Posterior vena cava (tissue), 2 donors: ENCODE measurements around the gene PTCD2. TPM values are rescaled to one million over a fixed set of nuclear protein-coding genes. Genes with fewer than 3 reads are reported as not detected.

Experiments
- DNase-seq: peaks from one replicate; pipeline ENCODE4 v3.0.0-alpha.2; 2020; ENCODE audit warnings: low spot score
- intact Hi-C, 2 donors: fragments of 100-400 bp; cut with DNase I; formaldehyde crosslinking; loops; one replicate each; pipeline versions ENCODE4 v1.14.1 to v1.14.2; 2022 to 2023
- total RNA-seq, 2 donors: library from RNA; stranded (reverse); fragmentation: NEBNext Ultra II Directional; extraction: Animal tissue kit (Norgen Biotek cat#: 25700); gene quantifications; one replicate each; pipeline ENCODE4 v1.2.1, GENCODE V29; 2021
- donor health status: DM: yes; HTN: yes; CAD: no.
- donor health status: DM: yes; HTN: yes; CAD: no.

PTCD2 gene
- total RNA-seq, 2 donors from 2014 or later, result 6.6 to 9.9 TPM

DNA sequence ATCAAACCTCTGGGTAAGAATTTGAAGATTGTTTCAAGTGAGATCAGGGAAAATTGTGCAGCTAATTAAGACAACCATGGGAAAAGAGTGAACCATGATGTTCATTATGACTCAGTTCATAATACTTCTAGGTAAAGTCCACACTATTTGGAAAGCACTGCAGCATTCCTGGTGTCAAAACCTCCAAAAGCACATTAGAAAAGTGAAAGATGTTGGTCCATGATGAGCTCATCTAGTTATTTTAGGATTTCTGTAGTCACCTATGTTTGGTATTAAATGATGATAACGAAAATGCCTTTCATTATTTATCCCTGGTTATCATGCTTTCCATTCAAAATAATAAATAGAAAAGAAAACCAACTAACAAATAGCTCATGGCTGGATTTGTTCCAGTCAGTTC is 49.1 kb downstream of the PTCD2 start:
- intact Hi-C loops, result loop anchor here in 1 of 2 donors (5.0 kb wide), 1 partner anchor 153 kb away; no protein-coding TSS in a partner anchor
- DNase-seq, result no peak

DNA sequence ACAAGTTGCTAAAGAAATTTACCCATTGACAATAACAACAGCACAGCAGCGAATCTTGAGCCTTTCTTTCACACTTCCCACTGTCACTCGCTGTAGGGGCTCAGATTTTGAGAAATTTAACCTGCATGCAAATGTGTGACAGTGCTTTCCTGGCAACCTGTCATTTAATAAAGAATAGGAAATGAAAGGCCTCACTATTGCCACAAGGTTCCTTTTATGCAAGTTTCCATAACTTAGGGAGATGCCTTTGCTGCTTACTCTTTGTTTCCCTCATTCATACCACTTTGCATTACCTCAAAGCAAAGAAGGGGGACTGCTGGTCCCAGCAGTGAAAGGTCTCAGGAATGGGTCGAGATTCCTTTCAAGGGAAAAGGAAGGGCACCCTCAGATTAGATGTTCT is 49.5 kb downstream of the PTCD2 start:
- no peak for DNase-seq
- intact Hi-C loops, result loop anchor here (5.0 to 10.0 kb wide), 2 partner anchors 135 to 153 kb away; partner anchors contain the start of gene ZNF366 (in 1 of the 2)

DNA sequence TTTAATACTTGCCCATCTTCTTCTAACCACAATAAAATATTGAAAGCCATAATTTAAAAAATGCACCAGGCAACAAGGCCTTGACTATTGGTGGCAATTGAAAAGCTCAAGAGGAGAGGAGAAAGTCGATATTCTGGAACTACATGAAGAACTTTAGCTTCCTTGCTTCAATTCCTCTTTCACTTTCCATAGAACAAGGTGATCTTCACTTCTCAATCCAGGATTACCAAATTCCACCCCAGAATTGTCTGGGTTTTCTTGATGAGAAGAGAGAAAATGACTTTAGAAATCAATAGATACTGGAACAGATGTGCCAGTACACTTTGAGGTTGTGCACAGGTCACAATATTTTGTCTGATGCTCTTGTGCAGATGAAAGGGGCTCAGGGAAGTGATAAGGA is 52.2 kb downstream of the PTCD2 start:
- no peak for DNase-seq
- intact Hi-C loops, result loop anchor here in 1 of 2 donors (10.0 kb wide), 1 partner anchor 132 kb away; the partner anchor contains the start of gene ZNF366

DNA sequence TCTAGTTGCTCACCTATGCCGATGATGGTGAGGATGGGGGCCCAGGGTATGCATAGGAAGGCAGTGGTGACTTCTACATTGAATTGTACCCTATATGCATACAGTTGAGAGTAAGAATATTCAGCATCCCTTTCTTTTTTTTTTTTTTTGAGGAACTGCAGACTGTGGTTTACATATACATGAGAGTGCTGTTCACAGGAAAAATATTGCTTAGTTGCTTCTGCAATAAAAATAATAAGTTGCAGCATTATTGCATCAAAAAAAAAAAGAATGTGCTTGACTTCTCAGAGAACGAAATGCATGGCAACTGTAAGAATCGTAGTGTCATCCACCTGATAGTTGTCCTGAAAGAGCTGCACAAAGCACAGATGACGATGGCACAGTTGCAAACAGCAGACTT is 52.8 kb downstream of the PTCD2 start:
- no peak for DNase-seq
- intact Hi-C loops, result loop anchor here in 1 of 2 donors (10.0 kb wide), 1 partner anchor 132 kb away; the partner anchor contains the start of gene ZNF366

DNA sequence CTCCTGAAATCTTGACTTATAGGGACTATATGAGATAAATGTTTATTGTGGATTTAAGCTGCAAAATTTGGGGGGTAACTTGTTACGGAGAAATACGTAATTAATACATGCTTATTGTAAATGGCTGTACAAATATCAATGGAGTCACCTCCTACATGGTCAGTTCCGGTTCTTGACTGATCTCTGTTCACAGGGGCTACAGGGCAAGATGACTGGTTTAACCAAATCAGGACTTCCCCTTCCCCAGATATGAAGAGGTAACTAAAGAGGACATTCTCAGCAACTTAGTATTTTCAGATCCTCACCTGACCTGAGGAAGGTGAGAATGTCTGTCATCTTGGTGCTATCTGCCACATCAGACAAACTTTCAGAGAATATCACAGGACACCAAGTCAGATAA is 54.7 kb downstream of the PTCD2 start:
- DNase-seq, result no peak
- intact Hi-C loops, result loop anchor here in 1 of 2 donors (10.0 kb wide), 1 partner anchor 130 kb away; the partner anchor contains the start of gene ZNF366

DNA sequence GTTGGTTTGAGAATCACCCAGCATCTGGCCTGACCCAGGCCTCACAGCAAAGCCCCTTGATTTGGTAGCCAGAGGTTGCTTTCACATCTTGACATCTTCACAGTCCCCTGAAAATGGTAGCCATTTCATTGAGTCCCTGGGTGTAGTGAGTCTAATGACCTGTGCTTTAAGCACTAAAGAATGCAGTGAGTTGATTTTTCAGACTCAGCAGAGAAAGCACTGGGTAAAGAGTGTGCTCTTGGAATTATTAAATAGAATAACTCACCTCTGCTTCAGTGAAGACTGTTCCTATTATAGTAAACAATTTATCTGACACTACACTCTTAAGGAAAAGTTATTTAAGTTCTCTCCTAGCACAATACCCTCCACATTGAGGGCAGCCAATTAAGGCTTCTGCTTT is 56.2 kb downstream of the PTCD2 start:
- no peak for DNase-seq
- intact Hi-C loops, result loop anchor here in 1 of 2 donors (10.0 kb wide), 1 partner anchor 128 kb away; the partner anchor contains the start of gene ZNF366

DNA sequence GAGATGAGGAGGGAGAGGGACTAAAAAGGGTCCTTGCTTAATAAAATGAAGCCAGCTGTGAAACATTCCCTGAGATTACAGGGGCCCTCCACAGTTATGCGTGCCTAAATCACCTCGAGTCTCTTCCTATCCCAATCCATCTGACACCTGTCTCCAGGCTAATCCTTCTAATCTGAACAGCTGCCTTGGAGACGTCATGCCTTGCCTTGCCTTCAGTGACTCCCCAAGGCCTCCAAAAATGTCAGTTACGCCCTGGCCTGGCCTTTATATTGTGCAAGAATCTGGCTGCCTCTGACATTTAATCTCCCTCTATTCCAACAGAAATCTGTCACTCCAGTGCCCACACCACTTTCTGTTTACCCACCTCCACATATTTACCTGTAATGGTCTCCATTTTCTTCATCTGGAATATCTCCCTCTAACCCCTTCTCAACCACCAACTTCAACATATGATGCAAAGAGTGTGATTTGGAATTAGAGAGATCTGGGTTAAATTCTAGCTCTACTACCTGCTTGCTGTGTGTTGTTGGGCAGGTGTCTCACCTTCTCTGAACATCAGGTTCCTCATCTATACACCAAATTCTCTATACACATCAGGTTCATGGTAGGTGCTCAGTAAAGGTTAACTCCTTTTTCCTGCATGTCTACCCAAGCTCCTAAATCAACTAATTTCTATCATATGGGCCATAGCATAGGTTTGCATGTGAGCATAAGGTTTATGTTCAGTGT is 57.9 kb downstream of the PTCD2 start:
- intact Hi-C loops, result loop anchor here in 1 of 2 donors (10.0 kb wide), 1 partner anchor 127 kb away; the partner anchor contains the start of gene ZNF366
- no peak for DNase-seq

DNA sequence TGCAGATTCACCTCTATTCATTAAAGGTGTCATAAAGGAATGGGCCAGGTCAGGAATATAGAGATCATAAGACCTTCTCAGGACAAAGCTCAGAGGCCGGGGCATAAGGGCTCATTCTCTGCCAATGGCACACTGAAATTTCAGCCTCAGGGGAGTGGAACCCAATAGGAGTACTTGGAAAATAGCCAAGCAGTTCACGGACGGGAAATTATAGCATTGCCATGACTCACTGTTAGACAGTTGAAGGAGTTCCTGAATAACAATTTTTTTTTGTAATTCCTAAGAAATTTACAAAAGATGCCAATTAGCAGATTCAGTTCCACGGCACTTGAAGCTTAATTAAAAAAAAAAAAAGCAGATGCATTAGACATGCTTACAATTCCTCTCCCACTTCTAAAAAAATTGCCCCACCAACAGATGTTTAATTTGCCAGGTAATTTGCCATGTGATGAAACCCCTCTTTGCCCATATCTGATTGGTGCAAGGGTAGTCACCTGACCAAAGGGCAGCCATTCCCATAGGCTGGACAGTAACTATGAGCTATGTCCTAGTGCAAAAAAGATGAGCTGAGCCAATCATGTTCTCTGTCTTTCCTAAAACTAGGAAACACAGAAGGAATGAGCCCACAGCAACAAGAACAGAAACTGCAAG is 58.6 kb downstream of the PTCD2 start:
- intact Hi-C loops, result loop anchor here in 1 of 2 donors (10.0 kb wide), 1 partner anchor 126 kb away; the partner anchor contains the start of gene ZNF366
- no peak for DNase-seq

DNA sequence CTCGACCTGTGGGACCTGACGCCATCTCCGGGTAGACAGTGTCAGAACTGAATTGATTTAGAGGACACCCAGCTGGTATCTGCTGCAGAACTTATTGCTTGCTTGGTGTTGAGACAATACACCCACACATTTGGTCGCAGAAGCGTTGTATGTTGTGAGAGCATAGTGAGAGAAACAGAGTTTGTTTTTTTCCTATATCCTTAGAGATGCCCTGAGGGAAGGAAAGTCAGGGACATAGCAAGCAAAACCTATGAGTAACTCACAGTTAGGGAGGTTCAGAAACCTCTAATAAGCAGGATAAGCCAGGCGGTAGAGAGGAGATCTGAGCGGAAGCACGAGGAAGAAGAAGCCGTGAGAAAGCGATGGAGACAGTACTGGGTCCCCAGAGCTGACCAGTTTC is 59.8 kb downstream of the PTCD2 start:
- DNase-seq, result no peak
- intact Hi-C loops, result loop anchor here in 1 of 2 donors (10.0 kb wide), 1 partner anchor 125 kb away; the partner anchor contains the start of gene ZNF366

DNA sequence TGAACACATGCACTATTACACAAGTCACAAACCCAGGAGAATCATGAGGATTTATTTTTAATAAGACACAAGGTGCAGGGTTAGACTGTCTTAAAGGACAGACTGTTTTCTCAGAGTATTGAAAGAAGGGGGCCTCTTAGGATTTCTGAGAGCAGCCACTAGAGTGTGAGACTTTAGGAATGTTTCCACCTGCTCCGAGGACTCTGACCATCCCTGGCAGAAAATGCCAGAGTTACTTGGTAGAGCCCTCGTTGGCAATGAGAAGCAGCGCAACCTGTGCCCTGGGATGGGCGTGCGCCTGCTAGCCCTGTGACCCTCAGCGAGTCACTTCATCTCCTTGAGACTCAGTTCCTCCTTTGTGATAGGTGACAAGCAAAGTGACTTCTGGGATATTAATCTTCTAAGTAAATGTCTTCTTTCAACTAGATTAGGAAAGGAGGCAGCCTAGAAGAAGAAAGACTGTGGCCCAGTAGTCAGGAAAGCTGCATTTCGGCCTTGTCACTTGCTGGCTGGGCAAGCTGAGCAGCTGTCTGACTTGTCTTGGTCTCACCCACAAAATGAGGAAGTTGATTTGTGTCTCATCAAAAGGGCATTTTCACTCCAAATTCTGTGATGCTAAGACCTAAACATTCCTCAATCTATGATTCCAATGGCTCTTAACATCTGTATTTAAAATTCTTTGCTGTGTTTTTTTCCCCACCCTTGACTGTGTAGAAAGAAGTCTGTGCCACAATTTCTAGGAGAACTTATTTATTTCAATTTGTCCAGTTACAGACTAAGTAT is 60.5 kb downstream of the PTCD2 start:
- intact Hi-C loops, result no loop called here
- no peak for DNase-seq

DNA sequence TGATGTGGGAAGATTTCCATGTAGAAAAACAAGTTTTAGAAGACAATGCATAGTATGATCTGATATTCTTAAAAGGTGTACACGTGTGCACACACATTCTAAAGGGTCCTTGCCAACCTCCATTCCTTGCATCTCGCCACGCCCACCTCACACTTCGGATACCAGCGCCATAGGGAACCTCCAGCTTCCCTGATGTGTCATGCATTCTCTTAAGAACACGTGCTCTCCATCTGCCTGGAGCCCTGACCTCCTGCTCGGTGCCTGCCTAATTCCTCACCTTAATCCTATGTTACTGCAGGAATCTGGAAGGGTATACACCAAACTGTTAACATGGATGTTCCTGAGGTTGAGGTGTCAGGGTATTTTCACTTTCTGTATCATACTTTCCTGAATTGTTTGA is 63.1 kb downstream of the PTCD2 start:
- intact Hi-C loops, result no loop called here
- DNase-seq, result no peak

DNA sequence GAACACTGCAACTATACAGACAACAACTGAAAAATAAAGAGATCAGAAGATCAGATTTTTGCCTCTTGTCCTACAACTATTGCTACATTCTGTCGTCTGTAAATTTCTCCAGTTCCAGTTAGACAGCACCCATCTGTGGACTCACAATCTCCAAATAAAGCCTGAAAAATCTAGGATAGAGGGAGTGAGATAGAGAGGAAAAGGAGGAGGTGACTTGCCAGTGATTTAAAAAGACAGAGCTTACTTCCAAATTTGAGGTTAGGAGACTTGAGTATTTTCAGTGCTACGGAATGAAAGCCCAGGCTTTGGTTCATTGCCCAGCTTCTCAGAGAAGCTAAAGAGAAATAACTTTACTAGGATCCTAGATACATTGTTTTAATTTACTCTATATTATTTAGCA is 63.6 kb downstream of the PTCD2 start:
- intact Hi-C loops, result no loop called here
- no peak for DNase-seq

DNA sequence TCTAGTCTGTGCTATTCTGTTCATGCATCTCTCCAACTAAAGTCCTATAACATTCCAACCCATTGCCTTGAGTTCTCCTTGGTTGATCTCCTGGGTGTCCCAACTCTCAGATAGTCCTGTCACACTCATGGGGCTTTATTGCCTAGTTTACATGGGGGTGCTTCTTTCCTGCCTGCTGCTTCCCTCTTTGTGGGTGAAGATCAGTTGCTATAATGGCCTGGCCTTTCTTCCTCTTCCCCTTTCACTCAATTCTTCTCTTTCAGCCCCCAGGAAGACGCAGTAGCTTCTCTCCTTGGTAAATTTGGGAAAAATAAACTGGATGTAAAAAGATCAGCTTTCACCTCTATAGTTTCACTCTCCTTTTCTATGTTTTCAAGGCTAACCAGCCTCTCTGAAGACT is 66.5 kb downstream of the PTCD2 start:
- intact Hi-C loops, result no loop called here
- DNase-seq, result no peak

DNA sequence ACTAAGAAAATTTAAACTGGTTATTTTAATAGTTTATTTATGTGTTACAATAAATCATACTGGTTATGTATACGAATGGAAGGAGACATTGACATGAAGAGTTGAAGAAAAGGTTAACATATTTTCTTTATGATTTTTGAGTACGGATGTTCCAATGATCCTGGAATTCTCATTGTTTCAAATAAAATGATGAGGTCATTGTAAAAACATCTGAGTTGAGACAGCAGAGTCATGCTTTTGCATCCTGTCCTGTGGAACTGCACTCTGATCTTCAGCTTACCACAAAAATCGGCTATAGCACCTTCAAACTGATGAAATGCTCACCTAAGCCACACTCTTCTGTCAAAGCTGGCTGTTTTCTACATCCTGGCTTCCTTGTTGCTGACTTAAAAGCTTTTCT is 67.8 kb downstream of the PTCD2 start:
- no peak for DNase-seq
- intact Hi-C loops, result no loop called here

DNA sequence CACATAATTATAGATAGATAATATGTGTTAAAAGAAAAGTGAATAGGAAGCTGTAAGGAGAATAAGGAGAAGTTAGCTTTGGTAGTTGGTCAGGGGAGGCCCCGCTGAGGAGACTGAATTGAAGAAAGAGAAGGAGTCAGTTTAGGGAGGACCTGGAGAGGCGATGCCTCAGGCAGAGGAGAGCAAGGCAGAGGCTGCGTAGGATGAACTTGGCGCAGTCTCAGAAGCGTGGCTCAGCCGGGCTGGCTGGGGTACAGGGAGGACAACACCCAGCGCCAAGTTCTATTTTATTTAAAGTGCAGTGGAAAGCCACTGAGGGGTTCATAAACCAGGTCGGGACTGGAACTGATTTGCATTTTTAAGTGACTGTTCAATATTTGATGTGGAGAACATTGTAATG is 68.5 kb downstream of the PTCD2 start:
- intact Hi-C loops, result no loop called here
- peak; percentile 84 for DNase-seq

DNA sequence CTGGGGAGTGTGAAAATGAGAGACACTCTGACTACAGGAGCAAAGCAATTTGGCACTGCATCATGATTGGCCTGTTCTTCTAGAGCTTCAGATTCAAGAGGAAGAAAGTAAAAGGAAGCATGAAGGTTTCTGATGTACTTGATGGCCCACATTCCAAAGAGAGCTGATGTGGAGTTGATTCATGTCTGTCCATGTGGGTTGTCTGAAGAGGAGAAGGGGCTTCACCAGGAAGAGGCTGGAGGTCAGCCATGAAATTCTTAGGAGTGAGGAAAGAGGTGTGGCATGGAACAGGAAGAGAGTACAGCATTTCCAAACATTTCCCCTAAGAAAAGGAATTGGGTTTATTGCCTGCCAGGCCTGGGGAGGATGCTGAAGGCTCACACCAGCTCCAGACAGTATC is 70.7 kb downstream of the PTCD2 start:
- intact Hi-C loops, result no loop called here
- DNase-seq, result no peak

DNA sequence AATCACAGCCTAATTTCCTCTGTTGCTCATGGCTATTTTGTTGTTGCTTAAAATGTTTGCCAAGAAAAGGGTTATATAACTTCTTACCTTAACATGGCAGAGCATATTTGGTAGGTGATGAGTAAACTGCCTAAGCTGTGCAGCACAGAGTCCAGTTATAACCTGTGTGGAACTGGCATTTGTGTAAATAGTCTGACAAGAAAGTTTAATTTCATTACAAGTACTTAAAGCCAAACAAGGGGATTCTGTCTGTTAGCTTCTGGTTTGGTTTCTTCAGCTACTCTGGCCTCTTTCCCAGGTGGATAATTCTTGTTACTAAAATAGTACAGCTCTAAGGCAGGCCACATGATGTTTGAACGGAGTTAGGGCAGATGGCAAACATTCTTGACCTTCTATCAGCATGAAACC is 72.2 kb downstream of the PTCD2 start:
- DNase-seq, result no peak
- intact Hi-C loops, result no loop called here

DNA sequence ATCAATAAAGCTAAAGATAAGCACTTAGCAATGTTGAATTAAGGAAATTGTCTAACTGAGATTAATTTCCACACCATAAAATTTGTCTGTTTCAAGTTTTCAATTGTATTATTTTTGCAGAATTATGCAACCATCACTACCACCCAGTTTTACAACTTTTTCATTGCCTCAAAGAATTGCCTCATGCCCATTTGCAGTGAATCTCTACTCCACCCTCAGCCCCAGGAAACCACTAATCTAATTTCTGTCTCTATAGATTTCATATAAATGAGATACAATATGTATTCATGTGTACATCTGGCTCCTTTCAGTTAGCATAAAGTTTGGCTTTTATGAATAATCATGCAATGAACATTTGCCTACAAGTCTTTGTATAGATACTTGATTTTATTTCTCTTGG is 72.9 kb downstream of the PTCD2 start:
- intact Hi-C loops, result no loop called here
- DNase-seq, result no peak

DNA sequence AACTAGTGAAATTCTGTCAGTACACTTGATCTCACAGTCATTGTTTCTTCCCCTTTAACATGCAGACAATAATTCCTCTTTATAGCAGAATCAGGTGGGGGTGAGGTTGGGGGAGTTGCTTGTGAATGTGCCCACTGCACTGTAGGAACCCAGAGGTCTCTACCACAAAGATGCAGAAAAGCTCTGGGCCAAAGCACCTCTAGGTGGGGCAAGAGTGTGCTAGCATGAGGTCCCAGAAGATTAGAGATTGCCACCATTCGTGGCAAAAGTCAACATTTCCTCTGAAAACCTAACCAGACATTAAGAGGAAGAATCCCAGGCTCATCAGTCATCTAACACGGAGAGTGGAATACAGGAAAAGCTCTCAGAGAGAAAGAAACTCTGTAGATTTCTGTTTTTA is 74.5 kb downstream of the PTCD2 start:
- DNase-seq, result no peak
- intact Hi-C loops, result no loop called here

DNA sequence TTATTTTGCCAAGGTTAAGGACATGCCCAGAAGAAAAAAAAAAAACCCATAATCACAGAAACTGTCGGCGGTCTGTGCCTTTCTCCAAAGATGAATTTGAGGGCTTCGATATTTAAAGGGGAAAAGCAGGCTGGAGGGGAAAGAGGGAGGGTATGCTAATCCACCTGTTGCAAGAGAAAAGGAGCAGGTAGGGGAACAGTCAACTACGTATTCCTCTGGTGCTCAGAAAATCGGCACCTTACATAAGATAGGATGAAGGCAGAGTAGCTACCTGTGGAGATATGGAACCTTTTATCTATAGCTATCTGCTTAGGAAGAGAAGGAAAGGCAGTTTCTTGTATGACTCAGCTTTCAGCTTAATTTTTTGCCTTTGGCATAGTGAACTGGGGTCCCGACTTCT is 77.7 kb downstream of the PTCD2 start:
- intact Hi-C loops, result no loop called here

More for the DNA sequence above, 77.7 kb downstream of the PTCD2 start:
- no peak for DNase-seq
